ENCODE results near the gene FMR1. TPM values are rescaled to one million over a fixed set of nuclear protein-coding genes. Genes with fewer than 3 reads are reported as not detected.

FMR1 gene
- total RNA-seq, 5 donors from 2014 or later (not counting 1 experiment from before 2014, with no cell fraction given), result 56.1 to 94.2 (median 60.1) TPM

- Mint-ChIP-seq H3K4me1 (peaks cover 7 to 27% (median 23%) of the 10 kb centered on the region in 3 donors), H3K27me3 (peaks cover 0 to 3% of the 10 kb centered on the region in 2 donors), H3K27ac (no peak overlapping the region), H3K36me3 (peaks cover 17% of the 10 kb centered on the region), H3K9me3 (no peaks in the 10 kb centered on the region), H3K4me3 (no peak overlapping the region)
- DNase-seq (no peak), ATAC-seq (replicated peaks in 1 of 4) (no peak)
- WGBS (ENCODE audit: insufficient coverage), result 100% methylated on average over 2 of the region's 4 CpGs
- Histone ChIP-seq H3K9me3 (no peaks in the 10 kb centered on the region), H3K4me3 (ENCODE audit: control insufficient read depth in 1 of 2, extremely low read depth in 1 of 2, low read length in 1 of 2) (no peak overlapping the region), H3K4me1 (ENCODE audit: control insufficient read depth in 1 of 2, extremely low read depth in 1 of 2, insufficient read depth in 2 of 2, low read length in 2 of 2) (no peaks in the 10 kb centered on the region), H3K36me3 (ENCODE audit: control insufficient read depth in 2 of 2, extremely low read depth in 1 of 2, insufficient read depth in 1 of 2, low read length in 1 of 2) (peaks cover 0 to 14% of the 10 kb centered on the region in 2 donors), H3K27ac (ENCODE audit: low read length) (no peak overlapping the region), H3K27me3 (replicated peaks in 1 of 2; ENCODE audit: control insufficient read depth in 2 of 2, extremely low read depth in 1 of 2, insufficient read depth in 2 of 2, low read length in 1 of 2) (no peaks in the 10 kb centered on the region)
- ChIA-PET CTCF (no interaction called here), POLR2A (interaction anchor here in 1 of 2 donors (0.5 kb wide), 1 partner anchor 40 kb away, joined by 3 read pairs; no protein-coding TSS in a partner anchor)
These were observed 15.5 kb downstream of the FMR1 start for GRCh38 chrX:147927256-147927655.

- Mint-ChIP-seq H3K27me3 (peaks cover 0 to 3% of the 10 kb centered on the region in 2 donors), H3K27ac (no peak overlapping the region), H3K4me3 (no peak overlapping the region), H3K9me3 (no peaks in the 10 kb centered on the region), H3K36me3 (peaks cover 24% of the 10 kb centered on the region), H3K4me1 (peaks cover 0 to 4% (median 0%) of the 10 kb centered on the region in 3 donors)
- no peak for DNase-seq
- WGBS (ENCODE audit: insufficient coverage), result no CpG with 5 or more reads among the region's 1 CpG
- no peaks in the 10 kb centered on the region for H3K9me3 ChIP-seq
- CTCF ChIA-PET, result no interaction called here
- no peak for ATAC-seq (replicated peaks in 1 of 4)
- H3K27me3 ChIP-seq (replicated peaks in 1 of 2; ENCODE audit: control insufficient read depth in 2 of 2, extremely low read depth in 1 of 2, insufficient read depth in 2 of 2, low read length in 1 of 2), result no peaks in the 10 kb centered on the region
- H3K4me3 ChIP-seq (ENCODE audit: control insufficient read depth in 1 of 2, extremely low read depth in 1 of 2, low read length in 1 of 2), result no peak overlapping the region
- POLR2A ChIA-PET, result no interaction called here
- peaks cover 5 to 28% of the 10 kb centered on the region in 2 donors for H3K36me3 ChIP-seq (ENCODE audit: control insufficient read depth in 2 of 2, extremely low read depth in 1 of 2, insufficient read depth in 1 of 2, low read length in 1 of 2)
- H3K4me1 ChIP-seq (ENCODE audit: control insufficient read depth in 1 of 2, extremely low read depth in 1 of 2, insufficient read depth in 2 of 2, low read length in 2 of 2), result no peaks in the 10 kb centered on the region
- no peak overlapping the region for H3K27ac ChIP-seq (ENCODE audit: low read length)
These were observed 22.1 kb downstream of the FMR1 start for GRCh38 chrX:147933815-147934214.

GRCh38 chrX:147935156-147935758 is 23.5 kb downstream of the FMR1 start:
- ChIA-PET POLR2A (no interaction called here), CTCF (interaction anchor here (0.6 kb wide), 2 partner anchors 117 to 537 kb away, joined by 3 to 5 read pairs; no protein-coding TSS in a partner anchor)
- H3K36me3 ChIP-seq (ENCODE audit: control insufficient read depth in 2 of 2, extremely low read depth in 1 of 2, insufficient read depth in 1 of 2, low read length in 1 of 2), result peaks cover 5 to 24% of the 10 kb centered on the region in 2 donors
- no peaks in the 10 kb centered on the region for H3K9me3 ChIP-seq
- Mint-ChIP-seq H3K27me3 (no peaks in the 10 kb centered on the region), H3K36me3 (peaks cover 21% of the 10 kb centered on the region), H3K9me3 (no peaks in the 10 kb centered on the region), H3K4me1 (peaks cover 0 to 2% (median 0%) of the 10 kb centered on the region in 3 donors), H3K27ac (no peak overlapping the region), H3K4me3 (no peak overlapping the region)
- no peak overlapping the region for H3K27ac ChIP-seq (ENCODE audit: low read length)
- ATAC-seq (replicated peaks in 1 of 4) (no peak), DNase-seq (no peak)
- no peak overlapping the region for H3K4me3 ChIP-seq (ENCODE audit: control insufficient read depth in 1 of 2, extremely low read depth in 1 of 2, low read length in 1 of 2)
- H3K27me3 ChIP-seq (replicated peaks in 1 of 2; ENCODE audit: control insufficient read depth in 2 of 2, extremely low read depth in 1 of 2, insufficient read depth in 2 of 2, low read length in 1 of 2), result no peaks in the 10 kb centered on the region
- H3K4me1 ChIP-seq (ENCODE audit: control insufficient read depth in 1 of 2, extremely low read depth in 1 of 2, insufficient read depth in 2 of 2, low read length in 2 of 2), result no peaks in the 10 kb centered on the region
- WGBS (ENCODE audit: insufficient coverage), result no CpG with 5 or more reads among the region's 3 CpGs

GRCh38 chrX:147945286-147945685 is 33.6 kb downstream of the FMR1 start:
- Mint-ChIP-seq H3K27me3 (no peaks in the 10 kb centered on the region), H3K4me1 (no peaks in the 10 kb centered on the region), H3K9me3 (no peaks in the 10 kb centered on the region), H3K36me3 (peaks cover 36% of the 10 kb centered on the region), H3K4me3 (no peak overlapping the region), H3K27ac (no peak overlapping the region)
- no peak overlapping the region for H3K27ac ChIP-seq (ENCODE audit: low read length)
- no peaks in the 10 kb centered on the region for H3K27me3 ChIP-seq (replicated peaks in 1 of 2; ENCODE audit: control insufficient read depth in 2 of 2, extremely low read depth in 1 of 2, insufficient read depth in 2 of 2, low read length in 1 of 2)
- no peaks in the 10 kb centered on the region for H3K9me3 ChIP-seq
- peaks cover 0 to 43% of the 10 kb centered on the region in 2 donors for H3K36me3 ChIP-seq (ENCODE audit: control insufficient read depth in 2 of 2, extremely low read depth in 1 of 2, insufficient read depth in 1 of 2, low read length in 1 of 2)
- H3K4me1 ChIP-seq (ENCODE audit: control insufficient read depth in 1 of 2, extremely low read depth in 1 of 2, insufficient read depth in 2 of 2, low read length in 2 of 2), result no peaks in the 10 kb centered on the region
- ATAC-seq (replicated peaks in 1 of 4) (no peak), DNase-seq (no peak)
- ChIA-PET POLR2A (no interaction called here), CTCF (interaction anchor here in 1 of 2 donors (0.6 kb wide), 1 partner anchor 127 kb away, joined by 3 read pairs; no protein-coding TSS in a partner anchor)
- no peak overlapping the region for H3K4me3 ChIP-seq (ENCODE audit: control insufficient read depth in 1 of 2, extremely low read depth in 1 of 2, low read length in 1 of 2)
- no CpG with 5 or more reads among the region's 5 CpGs for WGBS (ENCODE audit: insufficient coverage)

- Histone ChIP-seq H3K36me3 (ENCODE audit: control insufficient read depth in 2 of 2, extremely low read depth in 1 of 2, insufficient read depth in 1 of 2, low read length in 1 of 2) (peaks cover 0 to 30% of the 10 kb centered on the region in 2 donors), H3K9me3 (no peaks in the 10 kb centered on the region), H3K4me1 (ENCODE audit: control insufficient read depth in 1 of 2, extremely low read depth in 1 of 2, insufficient read depth in 2 of 2, low read length in 2 of 2) (no peaks in the 10 kb centered on the region), H3K4me3 (ENCODE audit: control insufficient read depth in 1 of 2, extremely low read depth in 1 of 2, low read length in 1 of 2) (no peak overlapping the region), H3K27me3 (replicated peaks in 1 of 2; ENCODE audit: control insufficient read depth in 2 of 2, extremely low read depth in 1 of 2, insufficient read depth in 2 of 2, low read length in 1 of 2) (no peaks in the 10 kb centered on the region), H3K27ac (ENCODE audit: low read length) (no peak overlapping the region)
- POLR2A ChIA-PET, result no interaction called here
- CTCF ChIA-PET, result interaction anchor here in 1 of 2 donors (0.7 kb wide), 1 partner anchor 29 kb away, joined by 4 read pairs; no protein-coding TSS in a partner anchor
- Mint-ChIP-seq H3K27me3 (peaks cover 0 to 4% of the 10 kb centered on the region in 2 donors), H3K4me3 (no peak overlapping the region), H3K4me1 (no peaks in the 10 kb centered on the region), H3K9me3 (no peaks in the 10 kb centered on the region), H3K27ac (no peak overlapping the region), H3K36me3 (peaks cover 20% of the 10 kb centered on the region)
- DNase-seq, result no peak
- no CpG with 5 or more reads among the region's 7 CpGs for WGBS (ENCODE audit: insufficient coverage)
- no peak for ATAC-seq (replicated peaks in 1 of 4)
These were observed 36.8 kb downstream of the FMR1 start for GRCh38 chrX:147948531-147948930.

GRCh38 chrX:147950352-147950751 is 38.6 kb downstream of the FMR1 start:
- H3K9me3 ChIP-seq, result no peaks in the 10 kb centered on the region
- ChIA-PET POLR2A (no interaction called here), CTCF (no interaction called here)
- no peak for ATAC-seq (replicated peaks in 1 of 4)
- H3K27ac Mint-ChIP-seq, result no peak overlapping the region
- no peak overlapping the region for H3K27ac ChIP-seq (ENCODE audit: low read length)
- H3K4me3 Mint-ChIP-seq, result no peak overlapping the region
- H3K36me3 ChIP-seq (ENCODE audit: control insufficient read depth in 2 of 2, extremely low read depth in 1 of 2, insufficient read depth in 1 of 2, low read length in 1 of 2), result peaks cover 0 to 13% of the 10 kb centered on the region in 2 donors
- no CpG with 5 or more reads among the region's 1 CpG for WGBS (ENCODE audit: insufficient coverage)
- no peaks in the 10 kb centered on the region for H3K9me3 Mint-ChIP-seq
- no peaks in the 10 kb centered on the region for H3K4me1 ChIP-seq (ENCODE audit: control insufficient read depth in 1 of 2, extremely low read depth in 1 of 2, insufficient read depth in 2 of 2, low read length in 2 of 2)
- peaks cover 10% of the 10 kb centered on the region for H3K36me3 Mint-ChIP-seq
- no peaks in the 10 kb centered on the region for H3K27me3 ChIP-seq (replicated peaks in 1 of 2; ENCODE audit: control insufficient read depth in 2 of 2, extremely low read depth in 1 of 2, insufficient read depth in 2 of 2, low read length in 1 of 2)
- no peak overlapping the region for H3K4me3 ChIP-seq (ENCODE audit: control insufficient read depth in 1 of 2, extremely low read depth in 1 of 2, low read length in 1 of 2)
- DNase-seq, result no peak
- no peaks in the 10 kb centered on the region for H3K4me1 Mint-ChIP-seq
- H3K27me3 Mint-ChIP-seq, result peaks cover 0 to 5% of the 10 kb centered on the region in 2 donors

Data from T-cell (primary cell).